Loucy (cell line): Measurements from ENCODE around the gene HBEGF.

Source experiments
- EZH2phosphoT487 ChIP-seq: fragments of 200-600 bp; IDR thresholded peaks from 2 replicates; pipeline ENCODE4 v1.6.1; 2018; ENCODE audit warnings: antibody characterized with exemption, mild to moderate bottlenecking, moderate library complexity, borderline replicate concordance
- TF ChIP-seq, protein P1 (sequence below): fragments of 200-600 bp; sonication (generic); conservative IDR thresholded peaks from 2 replicates; pipeline ENCODE4 v1.5.1; 2014; ENCODE audit warnings: mild to moderate bottlenecking, antibody characterized with exemption, low read length

GRCh38 chr5:140346348-140347221 lies at the start of gene HBEGF:
- TF ChIP-seq, protein P1, sequence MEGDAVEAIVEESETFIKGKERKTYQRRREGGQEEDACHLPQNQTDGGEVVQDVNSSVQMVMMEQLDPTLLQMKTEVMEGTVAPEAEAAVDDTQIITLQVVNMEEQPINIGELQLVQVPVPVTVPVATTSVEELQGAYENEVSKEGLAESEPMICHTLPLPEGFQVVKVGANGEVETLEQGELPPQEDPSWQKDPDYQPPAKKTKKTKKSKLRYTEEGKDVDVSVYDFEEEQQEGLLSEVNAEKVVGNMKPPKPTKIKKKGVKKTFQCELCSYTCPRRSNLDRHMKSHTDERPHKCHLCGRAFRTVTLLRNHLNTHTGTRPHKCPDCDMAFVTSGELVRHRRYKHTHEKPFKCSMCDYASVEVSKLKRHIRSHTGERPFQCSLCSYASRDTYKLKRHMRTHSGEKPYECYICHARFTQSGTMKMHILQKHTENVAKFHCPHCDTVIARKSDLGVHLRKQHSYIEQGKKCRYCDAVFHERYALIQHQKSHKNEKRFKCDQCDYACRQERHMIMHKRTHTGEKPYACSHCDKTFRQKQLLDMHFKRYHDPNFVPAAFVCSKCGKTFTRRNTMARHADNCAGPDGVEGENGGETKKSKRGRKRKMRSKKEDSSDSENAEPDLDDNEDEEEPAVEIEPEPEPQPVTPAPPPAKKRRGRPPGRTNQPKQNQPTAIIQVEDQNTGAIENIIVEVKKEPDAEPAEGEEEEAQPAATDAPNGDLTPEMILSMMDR = peak; percentile 51
- no peak for TF ChIP-seq EZH2phosphoT487
